Heart left ventricle (tissue), 16 donors: ENCODE results near the gene KREMEN1. TPM values are rescaled to one million over a fixed set of nuclear protein-coding genes. Genes with fewer than 3 reads are reported as not detected.

ENCODE experiments used
- ATAC-seq, 4 donors: fragments of 200-7000 bp; cut with Tn5 transposase; one replicate each; pipeline ENCODE4 v1.9.1; 2020 to 2022; ENCODE audit warnings: moderate library complexity in 4 of 4, mild to moderate bottlenecking in 3 of 4, moderate number of reproducible peaks in 1 of 4
- DNase-seq, 5 donors: peaks; one replicate each; pipeline ENCODE4 v3.0.0-alpha.2; 2020
- H3K27ac ChIP-seq, 12 donors: fragments of 200-600 bp; sonication (generic) in 4 of 12; one replicate each; pipeline versions ENCODE4 v1.5.0 to v1.8.0; 2016 to 2022; ENCODE audit warnings: mild to moderate bottlenecking in 2 of 12
- H3K27me3 ChIP-seq, 9 donors: fragments of 200-600 bp; sonication (generic) in 2 of 9; one replicate each; pipeline versions ENCODE4 v1.5.1 to v1.8.0; 2016 to 2022; ENCODE audit warnings: mild to moderate bottlenecking in 3 of 9
- H3K36me3 ChIP-seq, 9 donors: fragments of 200-600 bp; sonication (generic) in 2 of 9; one replicate each; pipeline versions ENCODE4 v1.5.0 to v1.8.0; 2018 to 2022; ENCODE audit warnings: mild to moderate bottlenecking in 2 of 9
- H3K4me1 ChIP-seq, 12 donors: fragments of 200-600 bp; sonication (generic) in 4 of 12; one replicate each; pipeline versions ENCODE4 v1.5.0 to v1.8.0; 2016 to 2022; ENCODE audit warnings: mild to moderate bottlenecking in 3 of 12
- H3K4me3 ChIP-seq, 12 donors: fragments of 200-600 bp; sonication (generic) in 4 of 12; one replicate each; pipeline versions ENCODE4 v1.5.0 to v1.8.0; 2017 to 2022; ENCODE audit warnings: mild to moderate bottlenecking in 9 of 12, moderate library complexity in 4 of 12
- H3K9me3 ChIP-seq, 12 donors: fragments of 200-600 bp; sonication (generic) in 4 of 12; one replicate each; pipeline versions ENCODE4 v1.5.0 to v1.8.0; 2016 to 2022; ENCODE audit warnings: mild to moderate bottlenecking in 1 of 12
- POLR2A ChIP-seq, 2 donors: fragments of 450-650 bp; IDR thresholded peaks; one replicate each; pipeline ENCODE4 v1.6.1; 2017; ENCODE audit warnings: antibody characterized with exemption in 2 of 2, mild to moderate bottlenecking in 2 of 2, moderate library complexity in 2 of 2
- WGBS, 4 donors: extraction: QIAGEN DNeasy Blood & Tissue Kit in 2 of 4; methylation state at CpG; one replicate each; pipeline versions ENCODE4 v1.1.5 to v1.1.7; 2013 to 2018; 5-methylcytosine and 5-hydroxymethylcytosine counted together
- intact Hi-C, 10 donors: fragments of 100-400 bp; cut with DNase I; formaldehyde crosslinking; loops; one replicate each; pipeline versions ENCODE4 v1.11.1 to v1.14.2; 2022
- polyA plus RNA-seq, 2 donors: library from polyadenylated mRNA; stranded (reverse); fragments of 200-250 nt; gene quantifications; one replicate each; pipeline ENCODE4 v1.2.3, GENCODE V29; 2013
- total RNA-seq, 9 donors: library from RNA; depleted of rRNA in 2 of 9; stranded (reverse); fragments of >200 nt in 2 of 9; fragmentation: NEBNext Ultra II Directional in 3 of 9; extraction: Animal tissue kit (Norgen Biotek cat#: 25700) in 3 of 9; gene quantifications; one replicate each; pipeline versions ENCODE4 v1.1.0 to v1.2.4, GENCODE V29; 2016 to 2023
- TF ChIP-seq, protein P1 (sequence below), 12 donors: fragments of 200-600 bp; sonication (generic) in 4 of 12; IDR thresholded peaks; one replicate each; pipeline versions ENCODE4 v1.5.0 to v1.8.0; 2018 to 2022; ENCODE audit warnings: antibody characterized with exemption in 12 of 12, mild to moderate bottlenecking in 5 of 12
- donor health status: ischemic (EF 13 %, LVEDD 7.1; RV severe dilation, severe dysfunction).
- donor health status: healthy with polysubstance abuse.
- donor health status: DM: no; HTN: yes; CAD: no.
- donor health status: DM: no; HTN: no; CAD: no.
- donor health status: ischemic (EF 25% LVEDD 6.9; RV normal size, moderate dysfunction).
- donor health status: ischemic (EF 25% LVEDD 5.7; RV mildly dilated, moderate dysfunction).
- donor health status: healthy.
- donor health status: DM: yes; HTN: yes; CAD: no.
- donor health status: ischemic (EF 35%, LVEDD 5.7; RV mildly dilated, moderate dysfunction).
- donor health status: nonischemic (EF 11% LVEDD 7.7; RV severe dilation, severe dysfunction).
- donor health status: DM: yes; HTN: yes; CAD: no.
- donor health status: PGD.
- donor health status: ischemic (EF 29% LVEDD 5.4; RV normal size, mild dysfunction).
- donor health status: nonischemic (EF 23%, LVEDD 6.1; RV moderate dilation, normal function).

Gene KREMEN1
- total and polyA plus RNA-seq, 11 donors: 24.3 to 67.8 (median 36.4) TPM

DNA sequence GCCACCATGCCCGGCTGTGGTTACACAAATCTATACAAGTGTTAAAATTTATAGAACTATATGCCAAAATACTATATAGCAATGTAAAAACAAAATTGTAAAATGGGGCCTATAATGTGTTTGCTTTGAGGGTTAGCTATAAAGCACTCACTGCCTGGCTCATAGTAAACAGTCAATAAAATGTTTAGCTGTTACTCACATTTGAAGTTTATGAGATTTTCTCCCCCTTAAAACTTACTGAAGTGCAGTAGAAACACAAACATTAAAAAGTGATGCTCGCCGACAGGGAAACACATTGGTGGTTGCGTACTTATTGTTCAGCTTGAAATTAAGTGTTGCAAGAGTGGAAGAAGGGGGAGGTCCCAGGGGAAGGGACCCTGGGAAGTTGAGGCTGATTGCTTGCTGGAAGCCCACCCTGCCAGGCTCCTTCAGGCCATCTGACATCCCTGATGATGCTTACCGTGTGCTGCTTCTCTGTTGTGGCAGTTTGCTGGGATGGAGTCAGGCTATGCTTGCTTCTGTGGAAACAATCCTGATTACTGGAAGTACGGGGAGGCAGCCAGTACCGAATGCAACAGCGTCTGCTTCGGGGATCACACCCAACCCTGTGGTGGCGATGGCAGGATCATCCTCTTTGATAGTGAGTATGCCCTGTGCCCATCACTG is 52.1 kb downstream of the KREMEN1 start:
- peaks cover 0 to 50% (median 26%) of the 10 kb centered on the region in 9 donors for H3K36me3 ChIP-seq
- intact Hi-C loops: no loop called here

DNA sequence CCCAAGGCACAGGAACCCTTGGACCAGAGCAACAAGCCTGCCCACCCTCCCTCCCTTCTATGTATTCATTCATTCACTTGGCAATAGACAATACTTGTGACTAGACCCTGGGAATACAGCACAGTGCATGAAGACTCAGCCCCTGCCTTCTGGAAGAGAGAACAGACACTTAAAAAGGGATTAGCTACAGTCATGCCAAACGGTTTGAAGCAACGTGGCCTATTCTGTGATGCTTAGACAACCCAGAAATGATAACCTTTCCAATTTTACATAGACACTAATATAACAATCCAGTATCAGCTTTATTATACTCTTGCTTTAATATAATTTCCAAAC is 52.6 kb downstream of the KREMEN1 start:
- 65 to 75% (median 69%) methylated on average over 2 of the region's 2 CpGs for WGBS, 4 donors
- no peak overlapping the region for H3K27ac ChIP-seq
- H3K9me3 ChIP-seq: peaks cover 0 to 3% (median 0%) of the 10 kb centered on the region in 12 donors
- ATAC-seq (no peak), DNase-seq (no peak)
- intact Hi-C loops: no loop called here
- peaks cover 0 to 50% (median 26%) of the 10 kb centered on the region in 9 donors for H3K36me3 ChIP-seq
- TF ChIP-seq POLR2A (IDR thresholded peaks at IDR 0.05): no peak
- TF ChIP-seq, protein P1, sequence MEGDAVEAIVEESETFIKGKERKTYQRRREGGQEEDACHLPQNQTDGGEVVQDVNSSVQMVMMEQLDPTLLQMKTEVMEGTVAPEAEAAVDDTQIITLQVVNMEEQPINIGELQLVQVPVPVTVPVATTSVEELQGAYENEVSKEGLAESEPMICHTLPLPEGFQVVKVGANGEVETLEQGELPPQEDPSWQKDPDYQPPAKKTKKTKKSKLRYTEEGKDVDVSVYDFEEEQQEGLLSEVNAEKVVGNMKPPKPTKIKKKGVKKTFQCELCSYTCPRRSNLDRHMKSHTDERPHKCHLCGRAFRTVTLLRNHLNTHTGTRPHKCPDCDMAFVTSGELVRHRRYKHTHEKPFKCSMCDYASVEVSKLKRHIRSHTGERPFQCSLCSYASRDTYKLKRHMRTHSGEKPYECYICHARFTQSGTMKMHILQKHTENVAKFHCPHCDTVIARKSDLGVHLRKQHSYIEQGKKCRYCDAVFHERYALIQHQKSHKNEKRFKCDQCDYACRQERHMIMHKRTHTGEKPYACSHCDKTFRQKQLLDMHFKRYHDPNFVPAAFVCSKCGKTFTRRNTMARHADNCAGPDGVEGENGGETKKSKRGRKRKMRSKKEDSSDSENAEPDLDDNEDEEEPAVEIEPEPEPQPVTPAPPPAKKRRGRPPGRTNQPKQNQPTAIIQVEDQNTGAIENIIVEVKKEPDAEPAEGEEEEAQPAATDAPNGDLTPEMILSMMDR (IDR thresholded peaks at IDR 0.05): no peak
- H3K4me3 ChIP-seq: no peak overlapping the region
- H3K4me1 ChIP-seq: peaks cover 0 to 16% (median 8%) of the 10 kb centered on the region in 12 donors
- no peaks in the 10 kb centered on the region for H3K27me3 ChIP-seq

More for the DNA sequence above, 52.1 kb downstream of the KREMEN1 start:
- ATAC-seq: no peak
- WGBS, 4 donors: 84 to 96% (median 91%) methylated on average over 6 to 10 of the region's 10 CpGs
- H3K27ac ChIP-seq: no peak overlapping the region
- no peak overlapping the region for H3K4me3 ChIP-seq
- H3K9me3 ChIP-seq: peaks cover 0 to 3% (median 0%) of the 10 kb centered on the region in 12 donors
- TF ChIP-seq POLR2A (IDR thresholded peaks at IDR 0.05): no peak
- TF ChIP-seq, protein P1 (IDR thresholded peaks at IDR 0.05): no peak
- no peaks in the 10 kb centered on the region for H3K27me3 ChIP-seq
- H3K4me1 ChIP-seq: peaks cover 0 to 13% (median 7%) of the 10 kb centered on the region in 12 donors
- DNase-seq: no peak

DNA sequence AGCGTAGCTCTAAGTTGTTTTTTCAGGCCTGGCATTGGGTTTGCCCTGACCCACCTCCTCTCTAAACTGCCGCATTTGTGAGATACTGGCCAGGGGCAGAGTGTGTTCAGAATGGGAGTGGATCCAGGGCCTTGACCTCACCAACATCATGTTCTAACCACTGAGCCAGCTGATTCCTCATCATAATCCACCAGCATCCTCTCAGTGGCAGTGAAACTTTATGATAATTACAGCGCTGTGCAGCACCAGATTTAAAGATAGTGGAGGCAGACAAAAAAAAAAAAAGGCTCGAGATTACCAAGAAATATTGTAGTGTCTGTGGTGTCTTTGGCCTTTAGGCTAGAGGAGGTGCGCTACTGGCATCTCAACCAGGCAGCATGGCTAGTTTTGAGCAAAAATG is 53.0 kb downstream of the KREMEN1 start:
- Histone ChIP-seq H3K9me3 (peaks cover 0 to 3% (median 0%) of the 10 kb centered on the region in 12 donors), H3K4me1 (peaks cover 0 to 16% (median 8%) of the 10 kb centered on the region in 12 donors), H3K36me3 (peaks cover 0 to 50% (median 26%) of the 10 kb centered on the region in 9 donors), H3K27ac (no peak overlapping the region), H3K27me3 (no peaks in the 10 kb centered on the region), H3K4me3 (no peak overlapping the region)
- intact Hi-C loops: no loop called here
- no peak for TF ChIP-seq POLR2A (IDR thresholded peaks at IDR 0.05)
- TF ChIP-seq, protein P1 (IDR thresholded peaks at IDR 0.05): no peak
- WGBS, 4 donors: 93 to 97% (median 95%) methylated on average over 5 of the region's 5 CpGs
- DNase-seq (no peak), ATAC-seq (no peak)

DNA sequence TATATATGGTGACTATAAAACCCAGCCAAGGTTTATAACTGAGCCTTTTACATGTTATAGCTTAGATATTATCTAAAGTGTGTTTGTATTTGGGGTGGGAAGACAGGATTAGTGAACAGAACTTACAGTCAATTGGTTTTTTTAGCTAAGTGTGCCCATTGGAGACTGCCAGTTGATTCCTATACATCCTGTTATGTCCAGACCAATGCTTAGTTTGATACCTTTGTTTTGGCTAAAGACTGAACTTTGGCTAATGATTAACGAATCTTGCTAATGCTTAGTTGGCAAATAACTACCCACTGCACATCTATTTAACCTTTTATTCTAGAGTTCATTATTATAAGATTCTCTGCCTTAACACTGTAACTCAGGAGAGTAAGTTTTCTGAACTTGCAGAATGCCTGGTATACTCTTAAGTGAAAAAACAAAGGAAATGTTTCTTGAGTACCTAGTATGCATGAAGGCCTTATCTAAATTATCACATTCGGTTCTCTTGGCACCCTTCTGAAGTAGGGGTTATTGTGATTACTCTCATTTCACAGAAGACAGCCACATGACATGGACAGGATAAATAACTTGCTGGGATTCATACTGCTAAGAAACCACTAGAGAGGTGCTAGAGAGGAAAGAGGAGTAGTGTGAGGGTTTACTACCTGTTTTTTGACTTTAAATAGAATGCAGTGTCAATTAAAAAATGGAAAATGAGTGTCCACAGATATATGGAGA is 54.0 kb downstream of the KREMEN1 start:
- Histone ChIP-seq H3K27me3 (no peaks in the 10 kb centered on the region), H3K4me3 (no peak overlapping the region), H3K27ac (no peak overlapping the region), H3K36me3 (peaks cover 0 to 52% (median 26%) of the 10 kb centered on the region in 9 donors), H3K4me1 (peaks cover 0 to 16% (median 8%) of the 10 kb centered on the region in 12 donors), H3K9me3 (peaks cover 0 to 3% (median 0%) of the 10 kb centered on the region in 12 donors)
- ATAC-seq: no peak
- WGBS, 4 donors: 66 to 73% (median 70%) methylated on average over 2 of the region's 2 CpGs
- TF ChIP-seq, protein P1 (IDR thresholded peaks at IDR 0.05): no peak
- no peak for TF ChIP-seq POLR2A (IDR thresholded peaks at IDR 0.05)
- no peak for DNase-seq
- intact Hi-C loops: no loop called here
